GM12873 (cell line): ENCODE measurements around the gene MBNL1.

Experiments
- CTCF ChIP-seq: IDR thresholded peaks from 2 replicates; pipeline ENCODE4 v1.5.1; 2012; ENCODE audit warnings: low read depth, mild to moderate bottlenecking, moderate library complexity, low read length, control low read depth; ENCODE audit not compliant: insufficient read depth; ENCODE audit errors: missing control alignments

MBNL1 gene

GRCh38 chr3:152448091-152448490 lies 179.4 kb downstream of the MBNL1 start:
- TF ChIP-seq CTCF = no peak

GRCh38 chr3:152452318-152452717 lies 183.6 kb downstream of the MBNL1 start:
- no peak for TF ChIP-seq CTCF

- TF ChIP-seq CTCF = no peak
These were observed 185.5 kb downstream of the MBNL1 start for GRCh38 chr3:152454076-152454875.

GRCh38 chr3:152455989-152456388 lies 187.3 kb downstream of the MBNL1 start:
- TF ChIP-seq CTCF = no peak

- TF ChIP-seq CTCF = no peak
These were observed 189.0 kb downstream of the MBNL1 start for GRCh38 chr3:152457500-152458375.

- TF ChIP-seq CTCF = no peak
These were observed 189.8 kb downstream of the MBNL1 start for GRCh38 chr3:152458376-152459117.

- TF ChIP-seq CTCF = no peak
These were observed 190.4 kb downstream of the MBNL1 start for GRCh38 chr3:152459118-152459515.
